Endothelial cell of umbilical vein (primary cell): ENCODE results near the gene DYNLT3. TPM values are rescaled to one million over a fixed set of nuclear protein-coding genes. Genes with fewer than 3 reads are reported as not detected.

Source experiments
- BruUV-seq: library from RNA; stranded (reverse); fragments of 400-500 nt; replicated peaks from 2 replicates; lab custom pipeline; 2021; lab: Mats Ljungman, UMichigan
- CTCF ChIA-PET: fragments of 300-600, 350-600 bp; sonication (Branson Sonifier 250); formaldehyde crosslinking; loops from one replicate; lab custom pipeline; 2021; ENCODE audit warnings: antibody characterized with exemption, inconsistent platforms; lab: Charles Lee
- POLR2A ChIA-PET: fragments of 300-600, 350-600 bp; sonication (Branson Sonifier 250); formaldehyde crosslinking; loops from one replicate; lab custom pipeline; 2021; ENCODE audit warnings: antibody characterized with exemption, inconsistent platforms; lab: Charles Lee
- DNase-seq: peaks from one replicate; pipeline ENCODE4 v3.0.0-alpha.2; 2011; ENCODE audit warnings: low read depth, low spot score
- FAIRE-seq: peaks from 2 replicates; lab custom pipeline; 2011; peaks lifted over from hg19 to GRCh38; lab: Jason Lieb, UNC
- H2AFZ ChIP-seq: 2 replicates; pipeline ENCODE4 v1.6.0; 2012; ENCODE audit warnings: low read depth, low read length, control low read depth, inconsistent platforms
- H3K27ac ChIP-seq: 2 replicates; pipeline ENCODE4 v1.5.1; 2011; ENCODE audit warnings: low read depth, mild to moderate bottlenecking, control low read depth, low read length, moderate library complexity; ENCODE audit not compliant: insufficient read depth
- H3K27me3 ChIP-seq, 2 experiments: 2 replicates each; pipeline versions ENCODE4 v1.6.0 to v1.6.1; 2011; ENCODE audit warnings: low read length in 2 of 2, mixed read lengths in 1 of 2; ENCODE audit not compliant: control insufficient read depth in 2 of 2, insufficient read depth in 2 of 2
- H3K36me3 ChIP-seq, 2 experiments: 2 replicates in 1 of 2; 3 replicates in 1 of 2; pipeline ENCODE4 v1.5.1; 2011; ENCODE audit warnings: low read length in 2 of 2, mild to moderate bottlenecking in 1 of 2, moderate library complexity in 1 of 2; ENCODE audit not compliant: control insufficient read depth in 2 of 2, insufficient read depth in 2 of 2; ENCODE audit errors: extremely low read depth in 1 of 2
- H3K4me1 ChIP-seq: 3 replicates; pipeline ENCODE4 v1.5.1; 2011; ENCODE audit warnings: mild to moderate bottlenecking, low read length; ENCODE audit not compliant: control insufficient read depth, insufficient read depth; ENCODE audit errors: extremely low read depth
- H3K4me2 ChIP-seq: 2 replicates; pipeline ENCODE4 v1.6.1; 2011; ENCODE audit warnings: low read length, control low read depth, mixed read lengths; ENCODE audit not compliant: insufficient read depth
- H3K4me3 ChIP-seq, 3 experiments: fragments of 200-600 bp in 1 of 3; sonication (generic), shearing (Covaris generic) in 1 of 3; replicated peaks in 1 of 3; 2 replicates each; pipeline ENCODE4 v1.5.1; 2011 to 2016; ENCODE audit warnings: control low read depth in 3 of 3, low read length in 3 of 3, mild to moderate bottlenecking in 2 of 3, inconsistent platforms in 1 of 3, low read depth in 1 of 3, moderate library complexity in 1 of 3; ENCODE audit not compliant: insufficient read depth in 1 of 3
- H3K79me2 ChIP-seq: 2 replicates; pipeline ENCODE4 v1.6.0; 2012; ENCODE audit warnings: low read length, inconsistent platforms; ENCODE audit not compliant: control insufficient read depth, insufficient read depth
- H3K9ac ChIP-seq: replicated peaks from 2 replicates; pipeline ENCODE3; 2011; ENCODE audit warnings: low read length, control low read depth; ENCODE audit not compliant: insufficient read depth; ENCODE audit errors: extremely low read depth
- H3K9me1 ChIP-seq: replicated peaks from 3 replicates; pipeline ENCODE4 v1.6.0; 2011; ENCODE audit warnings: mild to moderate bottlenecking, low read length; ENCODE audit not compliant: control insufficient read depth, insufficient read depth; ENCODE audit errors: extremely low read depth
- H3K9me3 ChIP-seq: replicated peaks from 2 replicates; pipeline ENCODE4 v1.5.1; 2012; ENCODE audit warnings: low read length, inconsistent platforms; ENCODE audit not compliant: control insufficient read depth, insufficient read depth
- H4K20me1 ChIP-seq: replicated peaks from 2 replicates; pipeline ENCODE3; 2011; ENCODE audit warnings: mild to moderate bottlenecking, low read length; ENCODE audit not compliant: control insufficient read depth, insufficient read depth; ENCODE audit errors: extremely low read depth
- EZH2 ChIP-seq: IDR thresholded peaks from 2 replicates; pipeline ENCODE4 v1.6.1; 2012; ENCODE audit warnings: borderline replicate concordance, low read depth, mild to moderate bottlenecking, moderate library complexity, low read length, inconsistent platforms; ENCODE audit not compliant: severe bottlenecking
- FOS ChIP-seq: IDR thresholded peaks from 2 replicates; pipeline ENCODE4 v1.6.1; 2011; ENCODE audit warnings: mild to moderate bottlenecking, low read length, moderate library complexity, borderline replicate concordance; ENCODE audit not compliant: insufficient read depth
- GATA2 ChIP-seq: IDR thresholded peaks from 2 replicates; pipeline ENCODE4 v1.7.0; 2011; ENCODE audit warnings: low read depth, mild to moderate bottlenecking, moderate library complexity, mixed read lengths, low read length; ENCODE audit not compliant: insufficient read length, insufficient read depth
- JUN ChIP-seq: IDR thresholded peaks from 2 replicates; pipeline ENCODE4 v1.6.1; 2011; ENCODE audit warnings: borderline replicate concordance, low read depth; ENCODE audit not compliant: insufficient read length, insufficient read depth
- MYC ChIP-seq: IDR thresholded peaks from one replicate; pipeline ENCODE4 v1.6.1; 2011; ENCODE audit warnings: mild to moderate bottlenecking, low read depth, low read length
- POLR2A ChIP-seq: IDR thresholded peaks from 2 replicates; pipeline ENCODE4 v1.6.1; 2012; ENCODE audit warnings: low read depth, mild to moderate bottlenecking, control low read depth, low read length
- POLR2AphosphoS5 ChIP-seq: IDR thresholded peaks from 2 replicates; pipeline ENCODE4 v1.6.1; 2012; ENCODE audit warnings: low read depth, mild to moderate bottlenecking, control low read depth, low read length, moderate library complexity; ENCODE audit not compliant: insufficient read depth
- dilution Hi-C: fragments of 300-500 bp; cut with MboI; formaldehyde crosslinking; loops from one replicate; pipeline ENCODE4 v1.15.0; 2019; ENCODE audit warnings: low sequenced_read_pairs; ENCODE audit not compliant: extremely low pct_ligation_motif_present
- intact Hi-C: fragments of 100-400 bp; cut with micrococcal nuclease; formaldehyde crosslinking; loops from one replicate; pipeline ENCODE4 v1.10.0; 2022
- polyA plus RNA-seq, 4 experiments: library from polyadenylated mRNA; depleted of rRNA in 3 of 4; stranded (reverse) in 3 of 4; unstranded in 1 of 4; fragments of >200 nt; gene quantifications; 2 replicates each; pipeline versions ENCODE4 v1.2.1 to v1.2.3, GENCODE V29; 2011 to 2012; ENCODE audit warnings: missing spikeins in 1 of 4
- total RNA-seq: library from RNA; stranded (reverse); gene quantifications from 2 replicates; pipeline ENCODE4 v1.2.3, GENCODE V29; 2021
- TF ChIP-seq, protein P1 (sequence below): IDR thresholded peaks from 2 replicates; pipeline ENCODE4 v1.6.1; 2011; ENCODE audit not compliant: insufficient read depth, insufficient read length
- TF ChIP-seq, protein P2 (sequence below), 2 donors: IDR thresholded peaks; 1 replicate in 1 of 2; 2 replicates in 1 of 2; pipeline ENCODE4 v1.5.1; 2011; ENCODE audit warnings: low read length in 2 of 2, mild to moderate bottlenecking in 2 of 2, moderate library complexity in 2 of 2, control low read depth in 1 of 2, inconsistent platforms in 1 of 2, low read depth in 1 of 2; ENCODE audit not compliant: insufficient read depth in 1 of 2; ENCODE audit errors: extremely low read depth in 1 of 2

Gene DYNLT3
- total and polyA plus RNA-seq, 2 donors (not counting 3 experiments of a cell fraction or from before 2014, with no cell fraction given): 9.3 to 22.8 TPM

DNA sequence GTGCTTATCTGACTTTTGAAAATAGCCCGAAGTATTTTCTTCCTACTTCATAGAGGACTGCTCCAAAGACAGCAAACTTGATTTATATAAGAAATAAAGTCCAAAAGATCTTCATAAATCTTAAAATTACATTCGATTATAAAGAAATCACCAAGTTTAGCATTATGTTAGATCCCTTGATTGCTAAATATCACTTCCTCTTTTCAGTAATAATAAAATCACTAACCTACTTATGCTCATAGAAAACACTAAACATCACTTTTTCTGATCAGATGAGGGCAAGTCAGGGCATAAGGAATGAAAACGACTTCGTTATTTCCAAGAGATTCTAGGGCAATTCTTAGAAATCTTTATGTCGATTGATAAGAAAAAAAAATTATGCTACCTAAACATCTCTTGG, 32.0 kb downstream of the DYNLT3 start:
- H3K9me1 ChIP-seq: no peaks in the 10 kb centered on the region
- no peaks in the 10 kb centered on the region for H3K36me3 ChIP-seq
- intact Hi-C loops (no loop called here), dilution Hi-C loops (no loop called here)
- H3K4me1 ChIP-seq: no peaks in the 10 kb centered on the region
- ChIA-PET CTCF (no interaction called here), POLR2A (no interaction called here)
- no peak overlapping the region for H2AFZ ChIP-seq
- no peak overlapping the region for H3K4me2 ChIP-seq
- FAIRE-seq (peak; percentile 38), DNase-seq (no peak)
- H4K20me1 ChIP-seq: no peaks in the 10 kb centered on the region
- BruUV-seq: no TSS peak
- H3K9ac ChIP-seq: no peak overlapping the region
- peaks cover 0 to 6% of the 10 kb centered on the region in 2 experiments for H3K27me3 ChIP-seq
- no peaks in the 10 kb centered on the region for H3K79me2 ChIP-seq
- no peak overlapping the region for H3K4me3 ChIP-seq
- no peak overlapping the region for H3K27ac ChIP-seq
- no peaks in the 10 kb centered on the region for H3K9me3 ChIP-seq
- TF ChIP-seq MYC (no peak), GATA2 (no peak), EZH2 (no peak), POLR2A (no peak), POLR2AphosphoS5 (no peak), FOS (no peak), JUN (no peak)
- TF ChIP-seq, protein P1, sequence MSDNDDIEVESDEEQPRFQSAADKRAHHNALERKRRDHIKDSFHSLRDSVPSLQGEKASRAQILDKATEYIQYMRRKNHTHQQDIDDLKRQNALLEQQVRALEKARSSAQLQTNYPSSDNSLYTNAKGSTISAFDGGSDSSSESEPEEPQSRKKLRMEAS: no peak
- TF ChIP-seq, protein P2, sequence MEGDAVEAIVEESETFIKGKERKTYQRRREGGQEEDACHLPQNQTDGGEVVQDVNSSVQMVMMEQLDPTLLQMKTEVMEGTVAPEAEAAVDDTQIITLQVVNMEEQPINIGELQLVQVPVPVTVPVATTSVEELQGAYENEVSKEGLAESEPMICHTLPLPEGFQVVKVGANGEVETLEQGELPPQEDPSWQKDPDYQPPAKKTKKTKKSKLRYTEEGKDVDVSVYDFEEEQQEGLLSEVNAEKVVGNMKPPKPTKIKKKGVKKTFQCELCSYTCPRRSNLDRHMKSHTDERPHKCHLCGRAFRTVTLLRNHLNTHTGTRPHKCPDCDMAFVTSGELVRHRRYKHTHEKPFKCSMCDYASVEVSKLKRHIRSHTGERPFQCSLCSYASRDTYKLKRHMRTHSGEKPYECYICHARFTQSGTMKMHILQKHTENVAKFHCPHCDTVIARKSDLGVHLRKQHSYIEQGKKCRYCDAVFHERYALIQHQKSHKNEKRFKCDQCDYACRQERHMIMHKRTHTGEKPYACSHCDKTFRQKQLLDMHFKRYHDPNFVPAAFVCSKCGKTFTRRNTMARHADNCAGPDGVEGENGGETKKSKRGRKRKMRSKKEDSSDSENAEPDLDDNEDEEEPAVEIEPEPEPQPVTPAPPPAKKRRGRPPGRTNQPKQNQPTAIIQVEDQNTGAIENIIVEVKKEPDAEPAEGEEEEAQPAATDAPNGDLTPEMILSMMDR (IDR thresholded peaks at IDR 0.05; ENCODE audit: extremely low read depth in 1 of 2, insufficient read depth in 1 of 2, low read depth in 1 of 2, low read length in 2 of 2): no peak
